HG03442 (cell line): ENCODE data around the gene DNAJC3.
A peak's percentile ranks its signal among the peaks of the same experiment; 100 is the strongest.
"Not testable (repeated sequence)": the region's sequence is repeated elsewhere in the genome, so short reads cannot be mapped to it uniquely, and the experiment has no call there.

Source experiments
- ATAC-seq: cut with Tn5 transposase; IDR thresholded peaks from one replicate; pipeline ENCODE4 v1.9.1; 2021; ENCODE audit warnings: mild to moderate bottlenecking, moderate library complexity; ENCODE audit not compliant: unreplicated experiment

Gene DNAJC3

GRCh38 chr13:95671597-95671996 is 5.3 kb upstream of the DNAJC3 start:
- ATAC-seq = no peak

GRCh38 chr13:95676105-95676761 is 706 bp upstream of the DNAJC3 start:
- peak; percentile 3 for ATAC-seq

- ATAC-seq = no peak
These were observed 776 bp downstream of the DNAJC3 start for GRCh38 chr13:95677564-95678266.

GRCh38 chr13:95678967-95679366 is 2.0 kb downstream of the DNAJC3 start:
- ATAC-seq = no peak

- ATAC-seq = no peak
These were observed 2.8 kb downstream of the DNAJC3 start for GRCh38 chr13:95679722-95680121.

GRCh38 chr13:95684418-95684817 is 7.5 kb downstream of the DNAJC3 start:
- ATAC-seq = no peak

GRCh38 chr13:95684960-95685359 is 8.0 kb downstream of the DNAJC3 start:
- not testable (repeated sequence) for ATAC-seq

- no peak for ATAC-seq
These were observed 12.6 kb downstream of the DNAJC3 start for GRCh38 chr13:95689582-95689926.

- ATAC-seq = not testable (repeated sequence)
These were observed 14.0 kb downstream of the DNAJC3 start for GRCh38 chr13:95690986-95691385.

- no peak for ATAC-seq
These were observed 20.2 kb downstream of the DNAJC3 start for GRCh38 chr13:95697052-95697680.

- no peak for ATAC-seq
These were observed 21.3 kb downstream of the DNAJC3 start for GRCh38 chr13:95698047-95698749.

GRCh38 chr13:95703576-95703975 is 26.6 kb downstream of the DNAJC3 start:
- no peak for ATAC-seq

GRCh38 chr13:95704510-95704909 is 27.6 kb downstream of the DNAJC3 start:
- ATAC-seq = no peak

- no peak for ATAC-seq
These were observed 29.4 kb downstream of the DNAJC3 start for GRCh38 chr13:95706356-95706755.

- ATAC-seq = no peak
These were observed 30.1 kb downstream of the DNAJC3 start for GRCh38 chr13:95707035-95707434.

- no peak for ATAC-seq
These were observed 30.8 kb downstream of the DNAJC3 start for GRCh38 chr13:95707442-95708390.

- ATAC-seq = no peak
These were observed 31.4 kb downstream of the DNAJC3 start for GRCh38 chr13:95708391-95708774.

- ATAC-seq = no peak
These were observed 32.0 kb downstream of the DNAJC3 start for GRCh38 chr13:95708811-95709500.

GRCh38 chr13:95710313-95710712 is 33.4 kb downstream of the DNAJC3 start:
- ATAC-seq = no peak

- ATAC-seq = not testable (repeated sequence)
These were observed 35.9 kb downstream of the DNAJC3 start for GRCh38 chr13:95712846-95713245.
